ENCODE measurements around the gene UBQLNL.

DNA sequence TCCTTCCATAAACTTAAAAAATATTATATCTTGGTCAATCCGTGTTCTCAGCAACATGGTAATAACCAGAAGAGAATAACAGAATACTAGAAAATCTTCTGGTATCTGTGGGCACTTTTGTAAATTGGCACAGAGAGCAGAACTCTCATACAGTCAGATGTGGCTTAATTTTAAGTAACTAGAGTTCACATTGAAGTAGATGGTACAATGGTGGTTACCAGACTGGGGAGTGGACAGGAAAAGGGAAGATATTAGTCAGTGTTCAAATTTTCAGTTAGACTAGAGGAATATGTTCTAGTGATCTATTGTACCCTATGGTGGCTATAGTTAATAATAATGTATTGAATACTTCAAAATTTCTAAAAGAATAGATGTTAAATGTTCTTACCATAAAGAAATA is 24.9 kb upstream of the UBQLNL start:
- TF ChIP-seq, protein P1, sequence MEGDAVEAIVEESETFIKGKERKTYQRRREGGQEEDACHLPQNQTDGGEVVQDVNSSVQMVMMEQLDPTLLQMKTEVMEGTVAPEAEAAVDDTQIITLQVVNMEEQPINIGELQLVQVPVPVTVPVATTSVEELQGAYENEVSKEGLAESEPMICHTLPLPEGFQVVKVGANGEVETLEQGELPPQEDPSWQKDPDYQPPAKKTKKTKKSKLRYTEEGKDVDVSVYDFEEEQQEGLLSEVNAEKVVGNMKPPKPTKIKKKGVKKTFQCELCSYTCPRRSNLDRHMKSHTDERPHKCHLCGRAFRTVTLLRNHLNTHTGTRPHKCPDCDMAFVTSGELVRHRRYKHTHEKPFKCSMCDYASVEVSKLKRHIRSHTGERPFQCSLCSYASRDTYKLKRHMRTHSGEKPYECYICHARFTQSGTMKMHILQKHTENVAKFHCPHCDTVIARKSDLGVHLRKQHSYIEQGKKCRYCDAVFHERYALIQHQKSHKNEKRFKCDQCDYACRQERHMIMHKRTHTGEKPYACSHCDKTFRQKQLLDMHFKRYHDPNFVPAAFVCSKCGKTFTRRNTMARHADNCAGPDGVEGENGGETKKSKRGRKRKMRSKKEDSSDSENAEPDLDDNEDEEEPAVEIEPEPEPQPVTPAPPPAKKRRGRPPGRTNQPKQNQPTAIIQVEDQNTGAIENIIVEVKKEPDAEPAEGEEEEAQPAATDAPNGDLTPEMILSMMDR (IDR thresholded peaks at IDR 0.05) = no peak
- TF ChIP-seq, protein P2, sequence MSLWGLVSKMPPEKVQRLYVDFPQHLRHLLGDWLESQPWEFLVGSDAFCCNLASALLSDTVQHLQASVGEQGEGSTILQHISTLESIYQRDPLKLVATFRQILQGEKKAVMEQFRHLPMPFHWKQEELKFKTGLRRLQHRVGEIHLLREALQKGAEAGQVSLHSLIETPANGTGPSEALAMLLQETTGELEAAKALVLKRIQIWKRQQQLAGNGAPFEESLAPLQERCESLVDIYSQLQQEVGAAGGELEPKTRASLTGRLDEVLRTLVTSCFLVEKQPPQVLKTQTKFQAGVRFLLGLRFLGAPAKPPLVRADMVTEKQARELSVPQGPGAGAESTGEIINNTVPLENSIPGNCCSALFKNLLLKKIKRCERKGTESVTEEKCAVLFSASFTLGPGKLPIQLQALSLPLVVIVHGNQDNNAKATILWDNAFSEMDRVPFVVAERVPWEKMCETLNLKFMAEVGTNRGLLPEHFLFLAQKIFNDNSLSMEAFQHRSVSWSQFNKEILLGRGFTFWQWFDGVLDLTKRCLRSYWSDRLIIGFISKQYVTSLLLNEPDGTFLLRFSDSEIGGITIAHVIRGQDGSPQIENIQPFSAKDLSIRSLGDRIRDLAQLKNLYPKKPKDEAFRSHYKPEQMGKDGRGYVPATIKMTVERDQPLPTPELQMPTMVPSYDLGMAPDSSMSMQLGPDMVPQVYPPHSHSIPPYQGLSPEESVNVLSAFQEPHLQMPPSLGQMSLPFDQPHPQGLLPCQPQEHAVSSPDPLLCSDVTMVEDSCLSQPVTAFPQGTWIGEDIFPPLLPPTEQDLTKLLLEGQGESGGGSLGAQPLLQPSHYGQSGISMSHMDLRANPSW (CRISPR knock-in tag; conservative IDR thresholded peaks at IDR 0.05; ENCODE audit: low read depth) = no peak
- TF ChIP-seq, protein P3, sequence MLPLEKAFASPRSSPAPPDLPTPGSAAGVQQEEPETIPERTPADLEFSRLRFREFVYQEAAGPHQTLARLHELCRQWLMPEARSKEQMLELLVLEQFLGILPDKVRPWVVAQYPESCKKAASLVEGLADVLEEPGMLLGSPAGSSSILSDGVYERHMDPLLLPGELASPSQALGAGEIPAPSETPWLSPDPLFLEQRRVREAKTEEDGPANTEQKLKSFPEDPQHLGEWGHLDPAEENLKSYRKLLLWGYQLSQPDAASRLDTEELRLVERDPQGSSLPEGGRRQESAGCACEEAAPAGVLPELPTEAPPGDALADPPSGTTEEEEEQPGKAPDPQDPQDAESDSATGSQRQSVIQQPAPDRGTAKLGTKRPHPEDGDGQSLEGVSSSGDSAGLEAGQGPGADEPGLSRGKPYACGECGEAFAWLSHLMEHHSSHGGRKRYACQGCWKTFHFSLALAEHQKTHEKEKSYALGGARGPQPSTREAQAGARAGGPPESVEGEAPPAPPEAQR (CRISPR knock-in tag; IDR thresholded peaks at IDR 0.05) = no peak
- TF ChIP-seq, protein P4, sequence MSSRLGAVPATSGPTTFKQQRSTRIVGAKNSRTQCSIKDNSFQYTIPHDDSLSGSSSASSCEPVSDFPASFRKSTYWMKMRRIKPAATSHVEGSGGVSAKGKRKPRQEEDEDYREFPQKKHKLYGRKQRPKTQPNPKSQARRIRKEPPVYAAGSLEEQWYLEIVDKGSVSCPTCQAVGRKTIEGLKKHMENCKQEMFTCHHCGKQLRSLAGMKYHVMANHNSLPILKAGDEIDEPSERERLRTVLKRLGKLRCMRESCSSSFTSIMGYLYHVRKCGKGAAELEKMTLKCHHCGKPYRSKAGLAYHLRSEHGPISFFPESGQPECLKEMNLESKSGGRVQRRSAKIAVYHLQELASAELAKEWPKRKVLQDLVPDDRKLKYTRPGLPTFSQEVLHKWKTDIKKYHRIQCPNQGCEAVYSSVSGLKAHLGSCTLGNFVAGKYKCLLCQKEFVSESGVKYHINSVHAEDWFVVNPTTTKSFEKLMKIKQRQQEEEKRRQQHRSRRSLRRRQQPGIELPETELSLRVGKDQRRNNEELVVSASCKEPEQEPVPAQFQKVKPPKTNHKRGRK (CRISPR knock-in tag; IDR thresholded peaks at IDR 0.05; ENCODE audit: borderline replicate concordance) = no peak

Measured in WTC11 (cell line).